ENCODE measurements around the gene HMCN2. TPM values are rescaled to one million over a fixed set of nuclear protein-coding genes. Genes with fewer than 3 reads are reported as not detected.

Gene HMCN2
- total RNA-seq, 1 experiment from 2014 or later: 15.7 TPM

DNA sequence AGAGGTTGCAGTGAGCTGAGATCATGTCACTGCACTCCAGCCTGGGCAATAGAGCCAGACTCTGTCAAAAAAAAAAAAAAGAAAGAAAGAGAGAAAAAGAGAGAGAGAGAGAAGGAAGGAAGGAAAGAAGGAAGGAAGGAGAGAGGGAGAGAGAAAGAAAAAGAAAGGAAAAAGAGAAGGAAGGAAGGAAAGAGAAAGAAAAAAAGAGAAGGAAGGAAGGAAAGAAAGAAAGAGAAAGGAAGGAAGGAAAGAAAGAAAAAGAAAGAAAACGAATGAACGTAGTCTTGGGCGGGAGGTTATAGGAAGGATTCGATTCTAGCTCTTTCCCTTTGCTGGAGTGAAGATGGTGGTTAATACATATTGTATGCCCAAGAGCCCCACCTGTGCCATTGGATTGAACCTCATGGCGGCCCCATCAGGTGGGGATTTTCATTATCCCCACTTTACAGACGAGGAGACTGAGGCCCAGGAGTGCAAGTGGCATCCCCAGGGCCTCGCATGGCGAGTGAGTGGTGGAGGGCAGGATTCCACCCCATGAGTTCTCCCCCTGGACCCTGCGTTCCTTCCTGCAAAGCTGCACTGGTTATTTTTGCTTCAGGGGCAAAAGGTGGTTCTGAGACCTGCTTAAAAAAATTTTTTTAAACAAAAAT is 98.3 kb downstream of the HMCN2 start:
- DNase-seq (ENCODE audit: low read depth): no peak

GRCh38 chr9:130364619-130365322 is 99.2 kb downstream of the HMCN2 start:
- peak; percentile 42 for DNase-seq (ENCODE audit: low read depth)

- DNase-seq (ENCODE audit: low read depth): no peak
Observed at GRCh38 chr9:130365323-130365721, 99.8 kb downstream of the HMCN2 start.

GRCh38 chr9:130366072-130366471 is 100.5 kb downstream of the HMCN2 start:
- DNase-seq (ENCODE audit: low read depth): no peak

DNA sequence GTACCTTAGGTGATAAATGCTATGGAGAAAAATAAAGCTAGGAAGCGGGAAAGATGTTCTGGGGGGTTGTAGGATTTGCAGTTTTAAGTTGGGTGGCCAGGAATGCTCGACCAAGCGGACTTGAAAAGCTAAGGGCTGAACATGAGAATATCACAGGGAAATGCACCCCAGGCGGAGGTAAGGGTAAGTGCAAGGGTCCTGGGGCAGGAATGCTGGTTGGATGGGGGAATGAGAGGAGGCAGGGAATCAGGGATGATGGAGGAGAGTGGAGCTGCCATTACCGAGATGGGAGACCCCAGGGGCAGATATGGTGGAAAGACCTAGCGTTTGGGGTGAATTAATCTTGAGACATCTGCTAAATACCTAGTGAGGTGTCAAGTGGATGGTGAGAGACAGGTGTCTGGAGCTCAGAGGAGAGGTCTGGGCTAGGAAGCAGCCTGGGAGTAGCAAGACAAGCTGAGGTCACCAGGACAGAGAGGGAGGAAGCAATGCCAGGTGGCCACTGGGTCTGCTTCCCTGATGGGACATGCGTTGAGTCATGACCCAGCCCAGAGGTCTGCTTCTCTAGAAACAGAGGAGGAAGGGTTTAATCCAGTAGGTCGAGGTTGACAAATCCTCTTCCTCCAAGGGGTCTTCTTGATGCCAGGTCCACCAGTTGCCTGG is 101.5 kb downstream of the HMCN2 start:
- DNase-seq (ENCODE audit: low read depth): peak; percentile 18

GRCh38 chr9:130368631-130369103 is 103.1 kb downstream of the HMCN2 start:
- DNase-seq (ENCODE audit: low read depth): no peak

DNA sequence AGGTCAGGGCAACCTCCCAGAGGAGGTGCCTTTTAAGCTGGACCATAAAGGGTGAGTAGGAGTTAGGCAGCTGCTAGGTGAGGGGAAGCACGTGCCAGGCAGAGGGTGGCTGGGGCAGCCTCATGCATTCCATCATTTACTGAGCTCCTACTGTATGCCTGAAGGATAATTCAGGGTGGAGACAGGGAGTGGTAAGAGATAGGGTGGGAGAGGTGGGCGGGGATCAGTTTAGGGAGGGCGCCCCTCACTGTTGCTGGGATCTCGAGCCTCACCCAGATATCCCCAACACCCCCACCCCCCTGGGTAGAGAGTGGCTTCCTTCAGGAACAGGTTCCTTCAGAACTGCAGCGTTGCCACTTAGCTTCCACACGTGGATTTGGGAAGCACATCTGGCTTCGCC is 104.7 kb downstream of the HMCN2 start:
- no peak for DNase-seq (ENCODE audit: low read depth)

- no peak for DNase-seq (ENCODE audit: low read depth)
Observed at GRCh38 chr9:130371196-130371966, 105.8 kb downstream of the HMCN2 start.

GRCh38 chr9:130372057-130372456 is 106.5 kb downstream of the HMCN2 start:
- no peak for DNase-seq (ENCODE audit: low read depth)

DNA sequence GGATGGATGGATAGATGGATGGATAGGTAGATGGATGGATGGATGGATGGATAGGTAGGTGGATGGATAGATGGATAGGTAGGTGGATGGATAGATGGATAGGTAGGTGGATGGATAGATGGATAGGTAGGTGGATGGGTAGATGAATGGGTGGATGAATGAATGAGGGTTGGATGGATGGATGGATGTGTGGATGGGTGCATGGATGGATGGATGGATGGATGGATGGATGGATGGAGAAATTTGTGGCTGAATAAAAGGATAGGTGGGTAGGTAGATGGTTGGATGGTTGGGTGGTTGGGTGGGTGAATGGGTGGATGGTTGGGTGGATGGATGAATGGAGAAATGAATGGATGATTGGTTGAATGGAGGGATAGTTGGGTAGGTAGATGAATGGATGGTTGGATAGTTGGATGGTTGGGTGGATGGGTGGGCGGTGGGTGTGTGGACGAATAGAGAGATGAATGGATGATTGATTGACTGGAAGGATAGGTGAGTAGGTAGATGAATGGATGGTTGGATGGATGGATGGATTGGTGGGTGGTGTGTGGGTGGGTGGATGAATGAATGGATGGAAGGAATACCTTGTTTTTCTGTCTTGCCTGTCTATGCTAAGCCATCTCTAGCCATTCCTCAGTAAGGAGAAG is 108.2 kb downstream of the HMCN2 start:
- no peak for DNase-seq (ENCODE audit: low read depth)

DNA sequence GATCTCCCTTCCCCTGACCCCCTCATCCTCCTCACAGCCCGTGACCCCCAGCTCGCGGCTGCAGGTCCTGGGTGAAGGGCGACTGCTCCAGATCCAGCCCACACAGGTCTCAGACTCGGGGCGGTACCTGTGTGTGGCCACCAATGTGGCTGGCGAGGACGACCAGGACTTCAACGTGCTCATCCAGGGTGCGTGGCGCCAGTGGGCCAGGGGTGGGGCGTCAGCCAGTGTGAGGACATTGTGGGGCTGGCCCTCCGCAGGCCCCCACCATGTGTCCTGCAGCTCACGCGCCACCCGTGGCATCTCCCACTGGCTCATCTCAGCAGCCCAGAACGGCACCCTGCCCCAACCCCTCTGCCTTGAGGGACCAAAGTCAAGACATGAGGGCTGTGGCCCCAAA is 112.1 kb downstream of the HMCN2 start:
- no peak for DNase-seq (ENCODE audit: low read depth)

DNA sequence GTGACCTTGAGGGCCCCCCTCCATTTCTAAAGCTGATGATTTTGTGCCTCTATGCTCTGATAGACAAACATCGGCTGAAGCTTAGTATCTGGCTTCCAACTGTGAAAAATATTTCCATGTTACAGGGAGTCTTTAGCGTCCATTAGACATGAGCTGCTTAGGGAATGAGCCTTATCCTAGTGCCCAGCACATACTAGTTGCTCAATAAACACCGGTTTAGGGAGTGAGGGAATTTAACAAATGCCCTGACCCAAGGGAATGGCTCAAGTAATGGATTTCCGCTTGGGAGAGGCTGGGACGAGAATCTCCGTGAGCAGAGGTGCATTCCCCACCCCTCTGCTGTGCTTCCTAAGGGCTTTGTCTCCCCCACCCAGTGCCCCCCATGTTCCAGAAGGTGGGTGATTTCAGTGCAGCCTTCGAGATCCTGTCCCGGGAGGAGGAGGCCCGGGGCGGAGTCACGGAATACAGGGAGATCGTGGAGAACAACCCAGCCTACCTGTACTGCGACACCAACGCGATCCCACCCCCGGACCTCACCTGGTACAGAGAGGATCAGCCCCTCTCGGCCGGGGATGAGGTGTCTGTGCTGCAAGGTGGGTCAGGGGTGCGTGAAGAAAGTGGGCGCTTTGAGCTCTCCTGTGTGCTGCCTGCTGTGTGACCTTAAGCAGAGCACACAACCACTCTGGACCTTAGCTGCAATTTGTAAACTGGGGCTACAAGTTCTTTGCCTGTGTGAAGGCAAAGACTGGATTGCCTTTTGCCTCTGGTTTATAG is 113.5 kb downstream of the HMCN2 start:
- no peak for DNase-seq (ENCODE audit: low read depth)

DNA sequence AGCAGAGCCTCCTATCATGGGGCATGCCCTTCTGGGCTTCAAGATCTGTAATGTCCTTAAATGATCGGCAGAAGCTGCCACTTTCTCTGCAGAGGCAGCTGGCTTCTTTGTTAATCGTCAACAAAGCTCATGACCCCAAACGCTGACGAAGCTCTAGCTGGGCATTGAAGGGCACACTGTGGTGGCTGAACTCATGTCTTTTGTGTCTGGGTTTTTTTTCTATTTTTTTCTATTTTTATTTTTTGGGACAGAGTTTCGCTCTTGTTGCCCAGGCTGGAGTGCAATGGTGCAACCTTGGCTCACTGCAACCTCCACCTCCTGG is 114.0 kb downstream of the HMCN2 start:
- peak; percentile 12 for DNase-seq (ENCODE audit: low read depth)

GRCh38 chr9:130380920-130381469 is 115.4 kb downstream of the HMCN2 start:
- DNase-seq (ENCODE audit: low read depth): no peak

- DNase-seq (ENCODE audit: low read depth): no peak
Observed at GRCh38 chr9:130381660-130382059, 116.1 kb downstream of the HMCN2 start.

DNA sequence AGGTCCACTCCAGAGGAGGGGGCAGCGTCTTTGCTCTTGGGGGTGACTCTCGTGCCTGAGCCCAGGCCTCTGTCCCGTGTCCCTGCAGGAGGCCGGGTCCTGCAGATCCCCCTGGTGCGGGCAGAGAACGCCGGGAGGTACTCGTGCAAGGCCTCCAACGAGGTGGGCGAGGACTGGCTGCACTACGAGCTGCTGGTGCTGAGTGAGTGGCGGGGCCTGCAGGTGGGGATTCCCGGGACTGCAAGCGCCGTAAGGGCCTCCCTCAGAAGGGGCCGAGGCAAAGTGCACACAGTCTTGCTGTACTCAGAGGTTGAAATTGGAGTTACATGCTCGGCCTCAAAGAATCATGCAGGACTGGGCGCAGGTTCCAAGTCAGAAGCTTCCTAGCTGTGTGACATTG is 116.5 kb downstream of the HMCN2 start:
- DNase-seq (ENCODE audit: low read depth): no peak

GRCh38 chr9:130382636-130383349 is 117.2 kb downstream of the HMCN2 start:
- no peak for DNase-seq (ENCODE audit: low read depth)

GRCh38 chr9:130383350-130383715 is 117.8 kb downstream of the HMCN2 start:
- DNase-seq (ENCODE audit: low read depth): no peak

DNA sequence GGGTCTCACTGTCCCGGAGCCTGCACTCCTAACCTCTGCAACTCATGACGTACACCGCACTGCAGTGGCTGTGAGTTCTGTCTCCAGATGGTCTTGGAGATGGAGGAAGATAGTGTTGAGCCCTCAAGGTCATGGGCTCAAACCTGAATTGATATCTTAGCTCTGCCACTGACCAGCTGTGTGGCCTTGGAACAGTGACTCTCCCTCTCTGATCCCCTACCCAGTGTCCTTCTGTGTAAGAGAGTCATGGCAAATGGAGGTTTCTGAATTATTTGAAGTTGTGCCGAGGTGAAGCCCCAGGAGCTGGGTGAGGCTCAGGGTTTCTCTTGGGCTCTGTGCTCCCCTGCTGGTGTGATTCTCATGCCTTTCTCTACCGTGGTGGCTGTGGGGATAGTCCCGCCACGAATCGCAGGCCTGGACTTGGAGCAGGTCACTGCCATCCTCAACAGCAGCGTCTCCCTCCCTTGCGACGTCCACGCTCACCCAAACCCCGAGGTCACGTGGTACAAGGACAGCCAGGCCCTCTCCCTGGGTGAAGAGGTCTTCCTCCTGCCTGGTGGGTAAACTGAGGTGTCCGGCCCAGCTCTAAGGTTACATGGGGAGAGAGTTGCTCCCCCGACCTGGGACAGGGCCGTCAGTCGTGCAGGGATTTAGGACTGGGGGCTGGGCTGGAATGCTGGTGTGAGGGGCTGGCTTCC is 118.6 kb downstream of the HMCN2 start:
- no peak for DNase-seq (ENCODE audit: low read depth)

Data from LHCN-M2 (cell line).